Measurements from ENCODE around the gene NRCAM. TPM values are rescaled to one million over a fixed set of nuclear protein-coding genes. Genes with fewer than 3 reads are reported as not detected.

The NRCAM gene
- total and polyA plus RNA-seq, 2 donors, result 4.7 to 13.9 TPM

DNA sequence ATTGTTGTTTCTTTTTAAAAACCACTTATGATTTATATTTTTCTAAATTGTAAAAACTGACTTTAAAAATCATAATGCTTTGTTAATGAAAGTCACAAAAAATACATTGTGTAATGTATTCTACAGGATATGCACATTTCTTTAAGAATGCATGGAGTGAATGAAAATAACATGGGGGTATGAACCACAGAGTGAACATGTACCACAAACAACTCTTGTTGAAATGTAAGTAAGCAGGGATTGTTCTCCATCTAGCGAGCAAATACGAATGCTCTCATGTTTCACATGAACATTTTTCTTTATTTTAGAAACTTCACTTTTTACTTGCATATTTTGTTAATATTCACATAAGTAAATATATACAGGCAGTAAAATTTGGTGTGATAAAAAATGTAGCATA lies 290.5 kb downstream of the NRCAM start:
- Histone ChIP-seq H3K36me3 (ENCODE audit: control insufficient read depth in 2 of 2, insufficient read depth in 2 of 2, low read length in 1 of 2) (no peaks in the 10 kb centered on the region), H3K27me3 (ENCODE audit: control insufficient read depth in 2 of 2, insufficient read depth in 1 of 2, low read length in 1 of 2) (no peaks in the 10 kb centered on the region), H3K27ac (ENCODE audit: low read depth in 1 of 2, low read length in 1 of 2) (no peak overlapping the region), H3K4me3 (ENCODE audit: low read length in 2 of 2) (no peak overlapping the region), H3K4me1 (ENCODE audit: control insufficient read depth in 2 of 2, insufficient read depth in 2 of 2, low read length in 2 of 2) (no peaks in the 10 kb centered on the region), H3K9me3 (ENCODE audit: control insufficient read depth in 2 of 2, insufficient read depth in 1 of 2, low read length in 1 of 2) (no peaks in the 10 kb centered on the region)
- DNase-seq (ENCODE audit: low read depth in 6 of 9, low spot score in 9 of 9), result no peak
- WGBS, result 98% methylated on average over 2 of the region's 2 CpGs

GRCh38 chr7:108164946-108165345 lies 291.3 kb downstream of the NRCAM start:
- Histone ChIP-seq H3K27ac (ENCODE audit: low read depth in 1 of 2, low read length in 1 of 2) (no peak overlapping the region), H3K27me3 (ENCODE audit: control insufficient read depth in 2 of 2, insufficient read depth in 1 of 2, low read length in 1 of 2) (no peaks in the 10 kb centered on the region), H3K36me3 (ENCODE audit: control insufficient read depth in 2 of 2, insufficient read depth in 2 of 2, low read length in 1 of 2) (no peaks in the 10 kb centered on the region), H3K4me1 (ENCODE audit: control insufficient read depth in 2 of 2, insufficient read depth in 2 of 2, low read length in 2 of 2) (no peaks in the 10 kb centered on the region), H3K9me3 (ENCODE audit: control insufficient read depth in 2 of 2, insufficient read depth in 1 of 2, low read length in 1 of 2) (no peaks in the 10 kb centered on the region), H3K4me3 (ENCODE audit: low read length in 2 of 2) (no peak overlapping the region)
- DNase-seq (ENCODE audit: low read depth in 6 of 9, low spot score in 9 of 9), result no peak
- WGBS, result 82% methylated on average over 6 of the region's 6 CpGs

DNA sequence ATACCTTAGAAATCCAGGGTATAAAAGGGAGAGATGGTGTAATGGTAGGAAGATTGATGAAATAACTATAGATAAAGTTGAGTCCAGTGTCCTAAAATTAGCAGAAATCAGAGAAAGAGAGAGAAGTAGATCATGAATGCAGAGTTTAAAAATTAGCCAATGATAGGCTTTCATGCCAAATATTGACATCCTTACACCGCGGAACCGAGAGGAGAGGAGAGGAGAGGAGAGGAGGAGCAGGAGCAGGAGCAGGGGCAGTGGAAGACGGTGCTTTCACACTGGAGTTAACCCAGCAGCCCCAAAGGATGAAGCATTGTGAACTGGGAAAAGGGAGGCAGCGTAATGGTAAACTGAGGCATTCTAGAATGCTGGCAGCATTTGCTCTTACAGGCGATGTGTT lies 291.9 kb downstream of the NRCAM start:
- H3K36me3 ChIP-seq (ENCODE audit: control insufficient read depth in 2 of 2, insufficient read depth in 2 of 2, low read length in 1 of 2), result no peaks in the 10 kb centered on the region
- H3K4me1 ChIP-seq (ENCODE audit: control insufficient read depth in 2 of 2, insufficient read depth in 2 of 2, low read length in 2 of 2), result no peaks in the 10 kb centered on the region
- H3K9me3 ChIP-seq (ENCODE audit: control insufficient read depth in 2 of 2, insufficient read depth in 1 of 2, low read length in 1 of 2), result no peaks in the 10 kb centered on the region
- 81% methylated on average over 6 of the region's 6 CpGs for WGBS
- no peak overlapping the region for H3K27ac ChIP-seq (ENCODE audit: low read depth in 1 of 2, low read length in 1 of 2)
- DNase-seq (ENCODE audit: low read depth in 6 of 9, low spot score in 9 of 9), result no peak
- no peaks in the 10 kb centered on the region for H3K27me3 ChIP-seq (ENCODE audit: control insufficient read depth in 2 of 2, insufficient read depth in 1 of 2, low read length in 1 of 2)
- no peak overlapping the region for H3K4me3 ChIP-seq (ENCODE audit: low read length in 2 of 2)

- Histone ChIP-seq H3K27ac (ENCODE audit: low read depth in 1 of 2, low read length in 1 of 2) (no peak overlapping the region), H3K4me1 (ENCODE audit: control insufficient read depth in 2 of 2, insufficient read depth in 2 of 2, low read length in 2 of 2) (no peaks in the 10 kb centered on the region), H3K27me3 (ENCODE audit: control insufficient read depth in 2 of 2, insufficient read depth in 1 of 2, low read length in 1 of 2) (no peaks in the 10 kb centered on the region), H3K4me3 (ENCODE audit: low read length in 2 of 2) (no peak overlapping the region), H3K9me3 (ENCODE audit: control insufficient read depth in 2 of 2, insufficient read depth in 1 of 2, low read length in 1 of 2) (no peaks in the 10 kb centered on the region), H3K36me3 (ENCODE audit: control insufficient read depth in 2 of 2, insufficient read depth in 2 of 2, low read length in 1 of 2) (no peaks in the 10 kb centered on the region)
- no peak for DNase-seq (ENCODE audit: low read depth in 6 of 9, low spot score in 9 of 9)
- WGBS, result 97% methylated on average over 1 of the region's 1 CpG
Observed at GRCh38 chr7:108158776-108159175, 297.5 kb downstream of the NRCAM start.

GRCh38 chr7:108157606-108158335 lies 298.5 kb downstream of the NRCAM start:
- Histone ChIP-seq H3K4me3 (ENCODE audit: low read length in 2 of 2) (no peak overlapping the region), H3K36me3 (ENCODE audit: control insufficient read depth in 2 of 2, insufficient read depth in 2 of 2, low read length in 1 of 2) (no peaks in the 10 kb centered on the region), H3K4me1 (ENCODE audit: control insufficient read depth in 2 of 2, insufficient read depth in 2 of 2, low read length in 2 of 2) (no peaks in the 10 kb centered on the region), H3K27ac (ENCODE audit: low read depth in 1 of 2, low read length in 1 of 2) (no peak overlapping the region), H3K27me3 (ENCODE audit: control insufficient read depth in 2 of 2, insufficient read depth in 1 of 2, low read length in 1 of 2) (no peaks in the 10 kb centered on the region), H3K9me3 (ENCODE audit: control insufficient read depth in 2 of 2, insufficient read depth in 1 of 2, low read length in 1 of 2) (no peaks in the 10 kb centered on the region)
- 98% methylated on average over 4 of the region's 4 CpGs for WGBS
- DNase-seq (ENCODE audit: low read depth in 6 of 9, low spot score in 9 of 9), result no peak

DNA sequence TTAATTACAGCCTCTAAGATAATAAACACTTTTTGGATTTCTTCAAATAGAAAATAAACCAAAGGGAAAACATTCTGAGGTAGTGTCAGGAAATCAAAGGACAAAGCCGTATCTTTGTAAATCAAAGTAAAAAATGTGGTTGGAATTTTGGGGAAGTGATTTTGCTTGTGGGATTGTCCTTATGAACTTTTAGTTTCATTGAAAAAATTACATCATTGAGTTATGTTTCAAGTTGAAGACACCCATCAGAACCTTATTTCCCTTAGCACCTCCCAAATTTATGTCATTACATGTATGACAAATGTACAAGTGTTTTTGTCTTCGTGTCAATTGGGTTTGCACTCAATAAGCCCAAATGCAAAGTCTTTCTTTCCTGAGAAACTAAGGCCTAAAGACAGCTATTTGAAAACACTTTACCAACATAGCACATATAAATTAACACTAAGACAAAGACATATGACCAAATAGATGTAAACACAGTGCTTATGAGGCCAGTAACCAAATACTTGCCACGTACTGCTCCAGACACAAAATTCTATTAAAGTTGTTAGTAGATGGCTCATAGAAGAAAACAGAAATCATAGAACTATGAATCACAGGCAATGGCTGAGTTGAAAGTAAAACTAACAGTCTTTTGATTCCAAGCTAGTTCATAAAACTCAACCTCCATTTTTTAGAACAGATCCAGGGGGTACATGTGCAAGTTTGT lies 299.2 kb downstream of the NRCAM start:
- no peaks in the 10 kb centered on the region for H3K27me3 ChIP-seq (ENCODE audit: control insufficient read depth in 2 of 2, insufficient read depth in 1 of 2, low read length in 1 of 2)
- WGBS, result 75% methylated on average over 3 of the region's 3 CpGs
- no peaks in the 10 kb centered on the region for H3K4me1 ChIP-seq (ENCODE audit: control insufficient read depth in 2 of 2, insufficient read depth in 2 of 2, low read length in 2 of 2)
- H3K27ac ChIP-seq (ENCODE audit: low read depth in 1 of 2, low read length in 1 of 2), result no peak overlapping the region
- no peak for DNase-seq (ENCODE audit: low read depth in 6 of 9, low spot score in 9 of 9)
- no peaks in the 10 kb centered on the region for H3K36me3 ChIP-seq (ENCODE audit: control insufficient read depth in 2 of 2, insufficient read depth in 2 of 2, low read length in 1 of 2)
- no peaks in the 10 kb centered on the region for H3K9me3 ChIP-seq (ENCODE audit: control insufficient read depth in 2 of 2, insufficient read depth in 1 of 2, low read length in 1 of 2)
- no peak overlapping the region for H3K4me3 ChIP-seq (ENCODE audit: low read length in 2 of 2)

- DNase-seq (ENCODE audit: low read depth in 6 of 9, low spot score in 9 of 9), result no peak
- H3K4me3 ChIP-seq (ENCODE audit: low read length in 2 of 2), result no peak overlapping the region
- no peaks in the 10 kb centered on the region for H3K9me3 ChIP-seq (ENCODE audit: control insufficient read depth in 2 of 2, insufficient read depth in 1 of 2, low read length in 1 of 2)
- no peaks in the 10 kb centered on the region for H3K36me3 ChIP-seq (ENCODE audit: control insufficient read depth in 2 of 2, insufficient read depth in 2 of 2, low read length in 1 of 2)
- 79% methylated on average over 3 of the region's 3 CpGs for WGBS
- H3K27ac ChIP-seq (ENCODE audit: low read depth in 1 of 2, low read length in 1 of 2), result no peak overlapping the region
- H3K4me1 ChIP-seq (ENCODE audit: control insufficient read depth in 2 of 2, insufficient read depth in 2 of 2, low read length in 2 of 2), result no peaks in the 10 kb centered on the region
- H3K27me3 ChIP-seq (ENCODE audit: control insufficient read depth in 2 of 2, insufficient read depth in 1 of 2, low read length in 1 of 2), result no peaks in the 10 kb centered on the region
Observed at GRCh38 chr7:108152198-108152597, 304.0 kb downstream of the NRCAM start.

DNA sequence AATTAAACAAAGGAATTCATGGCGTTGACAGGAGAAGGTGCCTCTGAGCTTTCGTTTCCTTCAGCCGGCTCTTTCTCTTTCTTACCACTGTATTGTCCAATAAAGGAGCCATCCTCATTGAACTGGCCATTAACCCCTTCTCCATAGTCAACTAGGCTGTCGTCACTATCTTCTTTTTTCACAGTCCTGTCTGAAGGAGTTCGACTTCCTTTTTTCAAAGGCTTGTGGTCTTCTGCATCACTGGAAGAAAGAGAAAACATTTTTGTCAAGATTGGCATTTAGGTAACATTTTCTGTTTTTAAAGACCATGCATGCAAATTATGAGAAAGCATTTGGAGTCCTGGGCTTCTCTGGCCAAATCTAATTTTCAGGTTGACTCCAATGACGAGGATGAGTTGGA lies 306.3 kb downstream of the NRCAM start:
- no peak for DNase-seq (ENCODE audit: low read depth in 6 of 9, low spot score in 9 of 9)
- Histone ChIP-seq H3K27me3 (ENCODE audit: control insufficient read depth in 2 of 2, insufficient read depth in 1 of 2, low read length in 1 of 2) (no peaks in the 10 kb centered on the region), H3K4me3 (ENCODE audit: low read length in 2 of 2) (no peak overlapping the region), H3K9me3 (ENCODE audit: control insufficient read depth in 2 of 2, insufficient read depth in 1 of 2, low read length in 1 of 2) (no peaks in the 10 kb centered on the region), H3K36me3 (ENCODE audit: control insufficient read depth in 2 of 2, insufficient read depth in 2 of 2, low read length in 1 of 2) (no peaks in the 10 kb centered on the region), H3K27ac (ENCODE audit: low read depth in 1 of 2, low read length in 1 of 2) (no peak overlapping the region), H3K4me1 (ENCODE audit: control insufficient read depth in 2 of 2, insufficient read depth in 2 of 2, low read length in 2 of 2) (peaks cover 0 to 7% of the 10 kb centered on the region in 2 donors)
- 60% methylated on average over 6 of the region's 6 CpGs for WGBS

DNA sequence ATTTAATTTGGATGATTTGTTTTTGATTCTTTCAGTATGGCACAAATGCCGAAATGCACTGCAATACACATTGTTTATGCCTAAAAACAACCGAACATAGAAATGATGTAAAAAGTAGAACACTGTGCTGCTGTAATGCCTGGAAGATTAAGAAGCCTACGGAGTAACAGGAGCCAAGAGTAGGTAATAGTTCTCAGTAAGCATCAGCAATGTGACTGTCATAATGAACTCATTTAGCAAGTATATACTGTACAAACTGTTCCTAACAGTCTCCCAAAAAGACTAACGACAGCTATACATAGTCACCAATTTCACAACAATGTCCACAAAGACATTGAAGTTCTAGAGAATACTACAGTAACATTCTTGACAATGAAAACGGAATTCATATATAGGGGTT lies 307.1 kb downstream of the NRCAM start:
- no peaks in the 10 kb centered on the region for H3K36me3 ChIP-seq (ENCODE audit: control insufficient read depth in 2 of 2, insufficient read depth in 2 of 2, low read length in 1 of 2)
- 97% methylated on average over 5 of the region's 5 CpGs for WGBS
- no peaks in the 10 kb centered on the region for H3K9me3 ChIP-seq (ENCODE audit: control insufficient read depth in 2 of 2, insufficient read depth in 1 of 2, low read length in 1 of 2)
- DNase-seq (ENCODE audit: low read depth in 6 of 9, low spot score in 9 of 9), result no peak
- no peaks in the 10 kb centered on the region for H3K27me3 ChIP-seq (ENCODE audit: control insufficient read depth in 2 of 2, insufficient read depth in 1 of 2, low read length in 1 of 2)
- H3K4me3 ChIP-seq (ENCODE audit: low read length in 2 of 2), result no peak overlapping the region
- no peak overlapping the region for H3K27ac ChIP-seq (ENCODE audit: low read depth in 1 of 2, low read length in 1 of 2)
- H3K4me1 ChIP-seq (ENCODE audit: control insufficient read depth in 2 of 2, insufficient read depth in 2 of 2, low read length in 2 of 2), result peaks cover 0 to 7% of the 10 kb centered on the region in 2 donors
